ENCODE data around the gene CUL9.

Gene CUL9

GRCh38 chr6:43231053-43231452, 49.1 kb downstream of the CUL9 start:
- no peak for DNase-seq

- no peak for DNase-seq
Measured at GRCh38 chr6:43231735-43232450, 49.9 kb downstream of the CUL9 start.

GRCh38 chr6:43235841-43236240, 53.8 kb downstream of the CUL9 start:
- DNase-seq, result no peak

GRCh38 chr6:43239054-43239453, 57.1 kb downstream of the CUL9 start:
- DNase-seq, result no peak

GRCh38 chr6:43240950-43241349, 59.0 kb downstream of the CUL9 start:
- no peak for DNase-seq

- no peak for DNase-seq
Measured at GRCh38 chr6:43241446-43241845, 59.5 kb downstream of the CUL9 start.

- peak; percentile 18 for DNase-seq
Measured at GRCh38 chr6:43242908-43243663, 61.1 kb downstream of the CUL9 start, which contains the start of gene TTBK1. Gene TTBK1 (plus strand): TSS chr6:43243481. CDS start chr6:43246661, 3,180 bp downstream.

- DNase-seq, result no peak
Measured at GRCh38 chr6:43243664-43244321, 61.8 kb downstream of the CUL9 start.

- DNase-seq, result peak; percentile 73
Measured at GRCh38 chr6:43246301-43247113, 64.5 kb downstream of the CUL9 start.

GRCh38 chr6:43247114-43247999, 65.4 kb downstream of the CUL9 start:
- peak; percentile 82 for DNase-seq

- DNase-seq, result no peak
Measured at GRCh38 chr6:43248101-43248500, 66.1 kb downstream of the CUL9 start.

- no peak for DNase-seq
Measured at GRCh38 chr6:43248791-43249190, 66.8 kb downstream of the CUL9 start.

GRCh38 chr6:43250992-43251373, 69.0 kb downstream of the CUL9 start:
- no peak for DNase-seq

- DNase-seq, result no peak
Measured at GRCh38 chr6:43253401-43253800, 71.4 kb downstream of the CUL9 start.

- no peak for DNase-seq
Measured at GRCh38 chr6:43254138-43254817, 72.3 kb downstream of the CUL9 start.

- DNase-seq, result no peak
Measured at GRCh38 chr6:43254846-43255245, 72.8 kb downstream of the CUL9 start.

GRCh38 chr6:43255408-43256054, 73.5 kb downstream of the CUL9 start:
- DNase-seq, result no peak

- no peak for DNase-seq
Measured at GRCh38 chr6:43256670-43257366, 74.8 kb downstream of the CUL9 start.

GRCh38 chr6:43257367-43258145, 75.6 kb downstream of the CUL9 start:
- no peak for DNase-seq

Data from midbrain (tissue), 1 donor.